NCI-H2029 (cell line): ENCODE measurements around the gene AHDC1.

ENCODE experiments used
- DNase-seq: peaks from one replicate; lab custom pipeline; 2025; lab: John Stamatoyannopoulos, UW

Gene AHDC1

GRCh38 chr1:27487966-27488884, 115.7 kb downstream of the AHDC1 start:
- DNase-seq = no peak

GRCh38 chr1:27485363-27485762, 118.6 kb downstream of the AHDC1 start:
- no peak for DNase-seq
